ENCODE data around the gene AKAP12. TPM values are rescaled to one million over a fixed set of nuclear protein-coding genes. Genes with fewer than 3 reads are reported as not detected.

AKAP12 gene
- total RNA-seq, 3 donors from 2014 or later (not counting 1 experiment from before 2014, with no cell fraction given) = 0.07 to 17.6 (median 0.75) TPM

- intact Hi-C loops (cut with micrococcal nuclease) = no loop called here
- no peak overlapping the region for H3K27ac ChIP-seq (ENCODE audit: low read length)
- H3K27me3 Mint-ChIP-seq (ENCODE audit: low read depth in 2 of 2) = peaks cover 33% of the 10 kb centered on the region in 2 donors
Measured at GRCh38 chr6:151327101-151327500, 87.3 kb downstream of the AKAP12 start.

DNA sequence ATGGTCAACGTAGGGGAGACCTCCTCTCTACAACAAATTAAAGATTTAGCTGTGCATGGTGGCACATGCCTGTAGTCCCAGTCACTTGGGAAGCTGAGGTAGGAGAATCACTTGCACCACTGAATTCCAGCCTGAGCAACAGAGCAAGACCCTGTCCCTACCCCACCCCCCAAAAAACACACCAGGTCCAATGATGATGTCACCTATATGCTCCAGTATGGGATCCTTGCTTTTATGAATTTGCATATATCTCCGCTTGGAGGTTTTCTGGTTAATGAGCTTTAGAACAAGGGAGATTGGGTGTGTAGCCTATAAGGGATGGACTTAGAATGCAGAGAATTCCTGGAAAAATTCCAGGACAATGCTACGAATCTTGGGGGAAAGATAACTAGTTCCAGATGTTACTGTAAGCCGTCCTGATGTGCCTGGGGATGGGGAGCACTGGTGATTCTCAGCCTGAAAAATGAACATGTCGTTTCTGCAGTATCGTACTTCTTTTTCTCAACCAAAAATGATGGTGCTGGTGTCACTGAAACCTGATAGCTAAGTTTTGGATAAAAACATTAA lies 90.4 kb downstream of the AKAP12 start:
- TF ChIP-seq CTCF (IDR thresholded peaks at IDR 0.05) = no peak
- H3K4me3 Mint-ChIP-seq = no peak overlapping the region
- H3K4me1 ChIP-seq (ENCODE audit: control insufficient read depth, insufficient read depth, low read length) = peaks cover 10% of the 10 kb centered on the region
- H3K27me3 Mint-ChIP-seq (ENCODE audit: low read depth in 2 of 2) = peaks cover 18 to 20% of the 10 kb centered on the region in 2 donors
- peaks cover 13% of the 10 kb centered on the region for H3K27me3 ChIP-seq (ENCODE audit: control insufficient read depth, insufficient read depth, low read length)
- H3K27ac Mint-ChIP-seq = no peak overlapping the region
- ATAC-seq = no peak
- no peak overlapping the region for H3K4me3 ChIP-seq (ENCODE audit: low read length)
- WGBS (ENCODE audit: insufficient coverage) = 84% methylated on average over 5 of the region's 6 CpGs
- H3K9me3 ChIP-seq (ENCODE audit: control insufficient read depth, insufficient read depth, low read length) = no peaks in the 10 kb centered on the region
- intact Hi-C loops (cut with micrococcal nuclease) = no loop called here
- no peak overlapping the region for H3K27ac ChIP-seq (ENCODE audit: low read length)
- H3K9me3 Mint-ChIP-seq = no peaks in the 10 kb centered on the region
- H3K36me3 ChIP-seq (ENCODE audit: control insufficient read depth, insufficient read depth, low read length) = no peaks in the 10 kb centered on the region
- no peaks in the 10 kb centered on the region for H3K36me3 Mint-ChIP-seq
- DNase-seq = no peak
- peaks cover 14 to 15% of the 10 kb centered on the region in 2 donors for H3K4me1 Mint-ChIP-seq

More at GRCh38 chr6:151327101-151327500, 87.3 kb downstream of the AKAP12 start:
- no peak overlapping the region for H3K4me3 Mint-ChIP-seq
- Histone ChIP-seq H3K27me3 (ENCODE audit: control insufficient read depth, insufficient read depth, low read length) (peaks cover 23% of the 10 kb centered on the region), H3K9me3 (ENCODE audit: control insufficient read depth, insufficient read depth, low read length) (no peaks in the 10 kb centered on the region), H3K36me3 (ENCODE audit: control insufficient read depth, insufficient read depth, low read length) (no peaks in the 10 kb centered on the region), H3K4me1 (ENCODE audit: control insufficient read depth, insufficient read depth, low read length) (peaks cover 17% of the 10 kb centered on the region), H3K4me3 (ENCODE audit: low read length) (no peak overlapping the region)
- H3K9me3 Mint-ChIP-seq = no peaks in the 10 kb centered on the region
- H3K36me3 Mint-ChIP-seq = no peaks in the 10 kb centered on the region
- ATAC-seq = no peak
- 100% methylated on average over 2 of the region's 4 CpGs for WGBS (ENCODE audit: insufficient coverage)
- no peak for DNase-seq
- H3K4me1 Mint-ChIP-seq = peaks cover 23 to 27% of the 10 kb centered on the region in 2 donors
- TF ChIP-seq CTCF (IDR thresholded peaks at IDR 0.05) = no peak
- no peak overlapping the region for H3K27ac Mint-ChIP-seq

DNA sequence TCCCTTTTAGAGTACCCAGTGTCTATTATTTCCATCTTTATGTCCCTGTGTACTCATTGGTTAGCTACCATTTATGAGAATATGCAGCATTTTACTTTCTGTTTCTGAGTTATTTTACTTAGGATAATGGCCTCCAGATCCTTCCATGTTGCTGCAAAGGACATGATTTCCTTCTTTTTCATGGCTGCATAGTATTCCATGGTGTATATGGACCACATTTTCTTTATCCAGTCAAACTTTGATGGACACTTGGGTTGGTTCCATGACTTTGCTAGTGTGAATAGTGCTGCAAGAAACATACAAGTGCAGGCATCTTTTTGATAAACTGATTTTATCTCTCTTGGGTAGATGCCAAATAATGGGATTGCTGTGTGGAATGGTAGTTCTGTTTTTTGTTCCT lies 96.2 kb downstream of the AKAP12 start:
- intact Hi-C loops (cut with micrococcal nuclease) = loop anchor here (2.0 kb wide), 1 partner anchor 321 kb away; no protein-coding TSS in a partner anchor
- H3K27me3 Mint-ChIP-seq (ENCODE audit: low read depth in 2 of 2) = peaks cover 0 to 2% of the 10 kb centered on the region in 2 donors
- peaks cover 5% of the 10 kb centered on the region in 2 donors for H3K4me1 Mint-ChIP-seq
- peaks cover 2% of the 10 kb centered on the region for H3K4me1 ChIP-seq (ENCODE audit: control insufficient read depth, insufficient read depth, low read length)
- H3K27me3 ChIP-seq (ENCODE audit: control insufficient read depth, insufficient read depth, low read length) = no peaks in the 10 kb centered on the region
- no peak overlapping the region for H3K27ac ChIP-seq (ENCODE audit: low read length)
- H3K36me3 ChIP-seq (ENCODE audit: control insufficient read depth, insufficient read depth, low read length) = no peaks in the 10 kb centered on the region
- DNase-seq (no peak), ATAC-seq (no peak)
- H3K27ac Mint-ChIP-seq = no peak overlapping the region
- no peak for TF ChIP-seq CTCF (IDR thresholded peaks at IDR 0.05)
- H3K9me3 ChIP-seq (ENCODE audit: control insufficient read depth, insufficient read depth, low read length) = no peaks in the 10 kb centered on the region
- H3K4me3 ChIP-seq (ENCODE audit: low read length) = no peak overlapping the region
- no peaks in the 10 kb centered on the region for H3K36me3 Mint-ChIP-seq
- no peak overlapping the region for H3K4me3 Mint-ChIP-seq
- no peaks in the 10 kb centered on the region for H3K9me3 Mint-ChIP-seq

DNA sequence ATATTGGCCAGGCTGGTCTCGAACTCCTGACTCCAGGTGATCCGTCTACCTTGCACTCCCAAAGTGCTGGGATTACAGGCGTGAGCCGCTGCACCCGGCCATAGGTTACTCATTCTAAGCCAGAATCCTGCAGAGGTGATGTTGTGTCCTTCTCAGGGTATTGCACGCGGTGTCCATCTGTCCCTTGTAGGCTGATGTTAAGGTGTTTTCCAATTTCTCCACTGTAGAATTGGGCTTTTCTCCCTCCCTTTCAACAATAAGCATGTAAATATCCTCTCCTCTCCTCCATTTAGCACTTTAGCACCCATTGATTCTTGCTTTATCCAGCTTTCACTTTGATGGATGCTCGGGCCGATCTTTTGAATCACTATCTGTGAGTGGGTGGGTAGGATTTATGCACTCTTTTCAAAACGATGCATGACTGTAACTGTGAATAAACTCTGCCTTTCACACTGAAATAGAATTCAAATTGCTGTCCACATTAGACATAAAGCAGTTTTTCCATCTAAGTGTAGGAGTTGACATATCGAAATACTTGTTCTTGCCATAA lies 99.0 kb downstream of the AKAP12 start:
- H3K27me3 Mint-ChIP-seq (ENCODE audit: low read depth in 2 of 2) = no peaks in the 10 kb centered on the region
- ATAC-seq = no peak
- 95% methylated on average over 8 of the region's 11 CpGs for WGBS (ENCODE audit: insufficient coverage)

More for the DNA sequence above, 99.0 kb downstream of the AKAP12 start:
- Mint-ChIP-seq H3K27ac (no peak overlapping the region), H3K36me3 (no peaks in the 10 kb centered on the region), H3K9me3 (no peaks in the 10 kb centered on the region), H3K4me1 (peaks cover 5% of the 10 kb centered on the region in 2 donors), H3K4me3 (no peak overlapping the region)
- Histone ChIP-seq H3K9me3 (ENCODE audit: control insufficient read depth, insufficient read depth, low read length) (no peaks in the 10 kb centered on the region), H3K36me3 (ENCODE audit: control insufficient read depth, insufficient read depth, low read length) (no peaks in the 10 kb centered on the region), H3K4me3 (ENCODE audit: low read length) (no peak overlapping the region), H3K27ac (ENCODE audit: low read length) (no peak overlapping the region), H3K27me3 (ENCODE audit: control insufficient read depth, insufficient read depth, low read length) (no peaks in the 10 kb centered on the region), H3K4me1 (ENCODE audit: control insufficient read depth, insufficient read depth, low read length) (peaks cover 2% of the 10 kb centered on the region)
- no peak for TF ChIP-seq CTCF (IDR thresholded peaks at IDR 0.05)
- no peak for DNase-seq
- intact Hi-C loops (cut with micrococcal nuclease) = no loop called here

Measured in natural killer cell (primary cell).